Measurements from ENCODE around the gene ZNF362. TPM values are rescaled to one million over a fixed set of nuclear protein-coding genes. Genes with fewer than 3 reads are reported as not detected.

Gene ZNF362
- total and polyA plus RNA-seq, 2 of the 13 experiments (the other 11 are each of a cell fraction or from before 2014, with no cell fraction given): 8.3 to 14.2 TPM

DNA sequence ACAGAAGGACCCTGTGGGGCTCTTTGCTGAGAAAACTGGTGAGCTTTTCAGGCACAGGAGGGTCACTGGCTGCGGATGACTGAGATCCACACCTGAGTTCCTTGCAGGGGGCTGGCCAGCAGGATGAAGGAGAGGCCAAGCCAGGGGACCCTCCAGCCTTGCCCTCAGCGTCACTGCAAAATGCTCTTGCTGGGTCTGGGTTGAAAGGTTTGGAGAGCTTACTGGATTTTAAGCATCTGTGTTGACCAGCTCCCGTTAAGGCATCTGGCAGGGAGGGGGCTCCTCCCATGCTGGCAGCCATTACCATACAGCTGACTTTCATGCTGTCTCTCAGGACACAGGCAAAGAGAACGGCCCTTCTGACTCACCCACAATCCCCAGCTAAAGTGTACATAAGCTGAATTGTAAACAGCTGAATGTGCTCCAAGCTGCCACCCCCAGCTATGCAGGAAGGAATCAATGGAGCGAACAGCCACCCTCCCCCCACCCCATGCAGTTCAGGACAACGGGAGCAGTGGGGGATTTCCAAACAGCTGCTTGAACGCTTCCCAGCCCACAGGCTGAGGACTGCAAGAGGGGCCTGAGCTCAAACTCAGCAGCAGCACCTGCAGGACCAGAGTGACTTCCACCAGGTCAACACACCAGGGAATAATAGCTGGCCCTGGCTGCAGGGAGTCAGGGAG, 85.9 kb downstream of the ZNF362 start (continued):
- TF ChIP-seq, protein P1, sequence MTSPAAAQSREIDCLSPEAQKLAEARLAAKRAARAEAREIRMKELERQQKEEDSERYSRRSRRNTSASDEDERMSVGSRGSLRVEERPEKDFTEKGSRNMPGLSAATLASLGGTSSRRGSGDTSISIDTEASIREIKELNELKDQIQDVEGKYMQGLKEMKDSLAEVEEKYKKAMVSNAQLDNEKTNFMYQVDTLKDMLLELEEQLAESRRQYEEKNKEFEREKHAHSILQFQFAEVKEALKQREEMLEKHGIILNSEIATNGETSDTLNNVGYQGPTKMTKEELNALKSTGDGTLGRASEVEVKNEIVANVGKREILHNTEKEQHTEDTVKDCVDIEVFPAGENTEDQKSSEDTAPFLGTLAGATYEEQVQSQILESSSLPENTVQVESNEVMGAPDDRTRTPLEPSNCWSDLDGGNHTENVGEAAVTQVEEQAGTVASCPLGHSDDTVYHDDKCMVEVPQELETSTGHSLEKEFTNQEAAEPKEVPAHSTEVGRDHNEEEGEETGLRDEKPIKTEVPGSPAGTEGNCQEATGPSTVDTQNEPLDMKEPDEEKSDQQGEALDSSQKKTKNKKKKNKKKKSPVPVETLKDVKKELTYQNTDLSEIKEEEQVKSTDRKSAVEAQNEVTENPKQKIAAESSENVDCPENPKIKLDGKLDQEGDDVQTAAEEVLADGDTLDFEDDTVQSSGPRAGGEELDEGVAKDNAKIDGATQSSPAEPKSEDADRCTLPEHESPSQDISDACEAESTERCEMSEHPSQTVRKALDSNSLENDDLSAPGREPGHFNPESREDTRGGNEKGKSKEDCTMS (CRISPR knock-in tag; conservative IDR thresholded peaks at IDR 0.05): no peak
- TF ChIP-seq POLR2AphosphoS2 (IDR thresholded peaks at IDR 0.05; ENCODE audit: low read depth, low read length) (peak; percentile 69; the same call in 1 of the 2 replicates), RAD51 (IDR thresholded peaks at IDR 0.05; ENCODE audit: borderline replicate concordance) (no peak), MXD4 (CRISPR knock-in tag; IDR thresholded peaks at IDR 0.05) (peak; percentile 79; the same call in 1 of the 2 replicates), ZNF44 (CRISPR knock-in tag; IDR thresholded peaks at IDR 0.05) (no peak), HOXA7 (CRISPR knock-in tag; IDR thresholded peaks at IDR 0.05) (no peak), ZNF605 (CRISPR knock-in tag; IDR thresholded peaks at IDR 0.05) (peak; percentile 95), ZNF350 (CRISPR knock-in tag; IDR thresholded peaks at IDR 0.05; ENCODE audit: borderline replicate concordance, low read depth) (peak; percentile 97), ZNF703 (CRISPR knock-in tag; IDR thresholded peaks at IDR 0.05; ENCODE audit: borderline replicate concordance) (no peak), NR2C2 (CRISPR knock-in tag; IDR thresholded peaks at IDR 0.05; ENCODE audit: borderline replicate concordance) (no peak; the same call in 1 of the 2 replicates), FIP1L1 (IDR thresholded peaks at IDR 0.05; ENCODE audit: borderline replicate concordance, insufficient read depth, low read depth, low read length) (peak; percentile 87; the same call in 1 of the 2 replicates), NFE2 (CRISPR knock-in tag; IDR thresholded peaks at IDR 0.05) (no peak), KDM5A (IDR thresholded peaks at IDR 0.05; ENCODE audit: borderline replicate concordance, low read length) (no peak; the same call in 1 of the 2 replicates), ZFP1 (CRISPR knock-in tag; IDR thresholded peaks at IDR 0.05) (peak; percentile 95), NR2F2 (IDR thresholded peaks at IDR 0.05; ENCODE audit: borderline replicate concordance, low read depth) (no peak; the same call in 1 of the 2 replicates), ZNF557 (CRISPR knock-in tag; IDR thresholded peaks at IDR 0.05) (0 out of 2 replicates have a peak, but pooled peaks have one; percentile 62), TCF12 (IDR thresholded peaks at IDR 0.05) (no peak), TCF12 (CRISPR knock-in tag; IDR thresholded peaks at IDR 0.05) (peak; percentile 83), TP53 (CRISPR knock-in tag; conservative IDR thresholded peaks at IDR 0.05) (0 out of 2 replicates have a peak, but pooled peaks have one; percentile 54)
- TF ChIP-seq, protein P2, sequence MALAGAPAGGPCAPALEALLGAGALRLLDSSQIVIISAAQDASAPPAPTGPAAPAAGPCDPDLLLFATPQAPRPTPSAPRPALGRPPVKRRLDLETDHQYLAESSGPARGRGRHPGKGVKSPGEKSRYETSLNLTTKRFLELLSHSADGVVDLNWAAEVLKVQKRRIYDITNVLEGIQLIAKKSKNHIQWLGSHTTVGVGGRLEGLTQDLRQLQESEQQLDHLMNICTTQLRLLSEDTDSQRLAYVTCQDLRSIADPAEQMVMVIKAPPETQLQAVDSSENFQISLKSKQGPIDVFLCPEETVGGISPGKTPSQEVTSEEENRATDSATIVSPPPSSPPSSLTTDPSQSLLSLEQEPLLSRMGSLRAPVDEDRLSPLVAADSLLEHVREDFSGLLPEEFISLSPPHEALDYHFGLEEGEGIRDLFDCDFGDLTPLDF (CRISPR knock-in tag; IDR thresholded peaks at IDR 0.05): no peak
- TF ChIP-seq, protein P3, sequence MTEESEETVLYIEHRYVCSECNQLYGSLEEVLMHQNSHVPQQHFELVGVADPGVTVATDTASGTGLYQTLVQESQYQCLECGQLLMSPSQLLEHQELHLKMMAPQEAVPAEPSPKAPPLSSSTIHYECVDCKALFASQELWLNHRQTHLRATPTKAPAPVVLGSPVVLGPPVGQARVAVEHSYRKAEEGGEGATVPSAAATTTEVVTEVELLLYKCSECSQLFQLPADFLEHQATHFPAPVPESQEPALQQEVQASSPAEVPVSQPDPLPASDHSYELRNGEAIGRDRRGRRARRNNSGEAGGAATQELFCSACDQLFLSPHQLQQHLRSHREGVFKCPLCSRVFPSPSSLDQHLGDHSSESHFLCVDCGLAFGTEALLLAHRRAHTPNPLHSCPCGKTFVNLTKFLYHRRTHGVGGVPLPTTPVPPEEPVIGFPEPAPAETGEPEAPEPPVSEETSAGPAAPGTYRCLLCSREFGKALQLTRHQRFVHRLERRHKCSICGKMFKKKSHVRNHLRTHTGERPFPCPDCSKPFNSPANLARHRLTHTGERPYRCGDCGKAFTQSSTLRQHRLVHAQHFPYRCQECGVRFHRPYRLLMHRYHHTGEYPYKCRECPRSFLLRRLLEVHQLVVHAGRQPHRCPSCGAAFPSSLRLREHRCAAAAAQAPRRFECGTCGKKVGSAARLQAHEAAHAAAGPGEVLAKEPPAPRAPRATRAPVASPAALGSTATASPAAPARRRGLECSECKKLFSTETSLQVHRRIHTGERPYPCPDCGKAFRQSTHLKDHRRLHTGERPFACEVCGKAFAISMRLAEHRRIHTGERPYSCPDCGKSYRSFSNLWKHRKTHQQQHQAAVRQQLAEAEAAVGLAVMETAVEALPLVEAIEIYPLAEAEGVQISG (CRISPR knock-in tag; IDR thresholded peaks at IDR 0.05): peak; percentile 83
- TF ChIP-seq, protein P4, sequence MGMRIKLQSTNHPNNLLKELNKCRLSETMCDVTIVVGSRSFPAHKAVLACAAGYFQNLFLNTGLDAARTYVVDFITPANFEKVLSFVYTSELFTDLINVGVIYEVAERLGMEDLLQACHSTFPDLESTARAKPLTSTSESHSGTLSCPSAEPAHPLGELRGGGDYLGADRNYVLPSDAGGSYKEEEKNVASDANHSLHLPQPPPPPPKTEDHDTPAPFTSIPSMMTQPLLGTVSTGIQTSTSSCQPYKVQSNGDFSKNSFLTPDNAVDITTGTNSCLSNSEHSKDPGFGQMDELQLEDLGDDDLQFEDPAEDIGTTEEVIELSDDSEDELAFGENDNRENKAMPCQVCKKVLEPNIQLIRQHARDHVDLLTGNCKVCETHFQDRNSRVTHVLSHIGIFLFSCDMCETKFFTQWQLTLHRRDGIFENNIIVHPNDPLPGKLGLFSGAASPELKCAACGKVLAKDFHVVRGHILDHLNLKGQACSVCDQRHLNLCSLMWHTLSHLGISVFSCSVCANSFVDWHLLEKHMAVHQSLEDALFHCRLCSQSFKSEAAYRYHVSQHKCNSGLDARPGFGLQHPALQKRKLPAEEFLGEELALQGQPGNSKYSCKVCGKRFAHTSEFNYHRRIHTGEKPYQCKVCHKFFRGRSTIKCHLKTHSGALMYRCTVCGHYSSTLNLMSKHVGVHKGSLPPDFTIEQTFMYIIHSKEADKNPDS (CRISPR knock-in tag; IDR thresholded peaks at IDR 0.05): no peak

All from HepG2 (cell line).